ENCODE measurements around the gene GPR62. TPM values are rescaled to one million over a fixed set of nuclear protein-coding genes. Genes with fewer than 3 reads are reported as not detected.

GPR62 gene
- polyA plus RNA-seq, 1 donor = 0.18 TPM

DNA sequence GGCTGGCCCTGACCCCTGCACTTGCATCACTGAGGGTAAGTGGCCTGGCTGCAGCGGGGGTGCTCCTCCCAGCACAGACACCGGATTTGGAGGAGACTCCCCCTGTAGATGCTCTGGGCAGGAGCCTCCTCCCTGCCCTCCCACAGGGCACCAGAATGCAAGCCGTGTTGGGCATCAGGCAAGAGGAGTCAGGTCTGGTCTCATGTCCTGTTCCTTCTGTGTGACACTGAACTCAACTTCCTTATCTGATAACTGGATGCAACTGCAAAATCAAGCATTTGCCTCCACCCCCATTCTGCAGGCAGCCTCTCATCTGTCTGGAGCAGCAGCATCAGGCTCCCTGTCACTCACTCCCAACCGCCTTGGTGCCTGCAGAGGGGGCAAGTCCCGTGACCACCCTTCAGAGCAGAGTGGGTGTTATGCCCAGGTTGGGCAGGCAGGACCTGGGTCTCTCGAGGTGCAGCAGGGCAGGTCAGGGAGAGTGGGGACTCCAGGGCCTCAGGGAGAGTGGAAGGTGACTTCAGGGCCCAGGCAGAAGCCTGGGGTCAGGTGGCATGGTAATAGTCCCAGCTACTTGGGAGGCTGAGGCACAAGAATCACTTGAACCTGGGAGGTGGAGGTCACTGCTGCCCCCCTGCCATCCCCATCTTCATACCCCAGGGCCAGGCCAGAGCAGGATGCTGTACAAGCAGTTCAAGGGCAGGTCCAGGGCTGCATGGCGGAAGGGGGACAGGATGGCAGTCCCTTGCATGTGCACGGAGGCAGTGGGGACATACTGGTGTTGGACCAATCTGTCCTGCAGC, 51.0 kb downstream of the GPR62 start:
- no CpG with 5 or more reads among the region's 8 CpGs for WGBS (ENCODE audit: insufficient coverage, low lambda C conversion rate)
- Histone ChIP-seq H3K4me1 (ENCODE audit: control insufficient read depth, insufficient read depth, low read length) (peaks cover 11% of the 10 kb centered on the region), H3K27ac (ENCODE audit: low read length) (no peak overlapping the region), H3K36me3 (ENCODE audit: control insufficient read depth, insufficient read depth, low read length) (no peaks in the 10 kb centered on the region), H3K27me3 (ENCODE audit: control insufficient read depth, insufficient read depth, low read length) (no peaks in the 10 kb centered on the region), H3K9me3 (ENCODE audit: control insufficient read depth, low read depth, low read length) (no peaks in the 10 kb centered on the region), H3K4me3 (ENCODE audit: low read length) (no peak overlapping the region)
- DNase-seq = no peak

DNA sequence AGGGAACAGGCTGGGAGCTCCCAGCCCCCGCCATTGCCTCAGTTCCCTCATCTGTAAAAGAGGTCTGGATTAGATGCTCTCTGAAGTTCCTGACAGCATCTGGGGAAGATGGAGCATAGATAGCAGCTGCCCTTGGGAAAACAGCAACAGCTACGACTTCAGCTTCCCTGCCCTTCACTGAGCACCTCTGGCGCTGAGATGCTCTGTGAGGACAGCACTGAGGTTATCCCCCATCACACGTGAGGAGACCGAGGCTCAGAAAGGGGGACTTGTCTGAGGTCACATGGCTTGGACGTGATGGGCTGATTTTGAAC, 51.6 kb downstream of the GPR62 start:
- Histone ChIP-seq H3K27me3 (ENCODE audit: control insufficient read depth, insufficient read depth, low read length) (no peaks in the 10 kb centered on the region), H3K4me1 (ENCODE audit: control insufficient read depth, insufficient read depth, low read length) (peaks cover 10% of the 10 kb centered on the region), H3K9me3 (ENCODE audit: control insufficient read depth, low read depth, low read length) (no peaks in the 10 kb centered on the region), H3K36me3 (ENCODE audit: control insufficient read depth, insufficient read depth, low read length) (no peaks in the 10 kb centered on the region), H3K27ac (ENCODE audit: low read length) (no peak overlapping the region), H3K4me3 (ENCODE audit: low read length) (no peak overlapping the region)
- no CpG with 5 or more reads among the region's 6 CpGs for WGBS (ENCODE audit: insufficient coverage, low lambda C conversion rate)
- no peak for DNase-seq

Other genes starting within 250 kb of the GPR62 start
- 0.18 TPM for gene GRM2, start 248.3 kb upstream of the GPR62 start, polyA plus RNA-seq
- gene IQCF6, start 176.1 kb upstream of the GPR62 start, polyA plus RNA-seq = not detected
- gene IQCF2, start 93.8 kb upstream of the GPR62 start, polyA plus RNA-seq = not detected
- gene IQCF5, start 79.8 kb upstream of the GPR62 start, polyA plus RNA-seq = not detected
- not detected for gene IQCF1, start 52.0 kb upstream of the GPR62 start, polyA plus RNA-seq
- gene RRP9, start 13.5 kb upstream of the GPR62 start, polyA plus RNA-seq = 17.8 TPM
- gene PARP3, start 13.0 kb upstream of the GPR62 start, polyA plus RNA-seq = 17.1 TPM
- gene PCBP4, start 12.1 kb downstream of the GPR62 start, polyA plus RNA-seq = 48.8 TPM
- gene ABHD14B, start 18.7 kb downstream of the GPR62 start, polyA plus RNA-seq = 101 TPM
- gene ABHD14A, start 19.7 kb downstream of the GPR62 start, polyA plus RNA-seq = 14.1 TPM
- 269 TPM for gene ACY1, start 28.2 kb downstream of the GPR62 start, polyA plus RNA-seq
- gene RPL29, start 40.5 kb downstream of the GPR62 start, polyA plus RNA-seq = 2,526 TPM
- 9.6 TPM for gene DUSP7, start 101.2 kb downstream of the GPR62 start, polyA plus RNA-seq
- gene POC1A, start 199.0 kb downstream of the GPR62 start, polyA plus RNA-seq = 5.9 TPM
- gene ALAS1, start 242.8 kb downstream of the GPR62 start, polyA plus RNA-seq = 37.2 TPM